Fibroblast of gingiva (primary cell): ENCODE measurements around the gene ASXL3.

Experiments
- DNase-seq: peaks from one replicate; pipeline ENCODE4 v3.0.0-alpha.2; 2011; ENCODE audit warnings: low read depth

Gene ASXL3

GRCh38 chr18:33717339-33717738 is 139.3 kb downstream of the ASXL3 start:
- no peak for DNase-seq

- DNase-seq, result peak; percentile 45
Measured at GRCh38 chr18:33720133-33720532, 142.1 kb downstream of the ASXL3 start.

- no peak for DNase-seq
Measured at GRCh38 chr18:33729556-33729955, 151.5 kb downstream of the ASXL3 start.

GRCh38 chr18:33733376-33733775 is 155.4 kb downstream of the ASXL3 start:
- DNase-seq, result no peak

- DNase-seq, result no peak
Measured at GRCh38 chr18:33735428-33735827, 157.4 kb downstream of the ASXL3 start.

- no peak for DNase-seq
Measured at GRCh38 chr18:33741760-33742159, 163.7 kb downstream of the ASXL3 start.

GRCh38 chr18:33744032-33744697 is 166.1 kb downstream of the ASXL3 start:
- no peak for DNase-seq

- no peak for DNase-seq
Measured at GRCh38 chr18:33745151-33745795, 167.3 kb downstream of the ASXL3 start.

- no peak for DNase-seq
Measured at GRCh38 chr18:33745871-33746545, 168.0 kb downstream of the ASXL3 start.

- no peak for DNase-seq
Measured at GRCh38 chr18:33749834-33750233, 171.8 kb downstream of the ASXL3 start.

- DNase-seq, result no peak
Measured at GRCh38 chr18:33750366-33750765, 172.3 kb downstream of the ASXL3 start.

GRCh38 chr18:33751613-33752221 is 173.7 kb downstream of the ASXL3 start:
- no peak for DNase-seq

GRCh38 chr18:33755391-33755790 is 177.4 kb downstream of the ASXL3 start:
- no peak for DNase-seq

GRCh38 chr18:33755931-33756560 is 178.0 kb downstream of the ASXL3 start:
- peak; percentile 36 for DNase-seq

- no peak for DNase-seq
Measured at GRCh38 chr18:33757037-33757436, 179.0 kb downstream of the ASXL3 start.

- peak; percentile 3 for DNase-seq
Measured at GRCh38 chr18:33761363-33761762, 183.3 kb downstream of the ASXL3 start.

GRCh38 chr18:33781429-33781828 is 203.4 kb downstream of the ASXL3 start:
- no peak for DNase-seq
